HG03135 (cell line): ENCODE data around the gene MTSS2.

Experiments
- ATAC-seq: cut with Tn5 transposase; IDR thresholded peaks from one replicate; pipeline ENCODE4 v1.9.1; 2021; ENCODE audit warnings: mild to moderate bottlenecking, moderate library complexity; ENCODE audit not compliant: unreplicated experiment

MTSS2 gene

DNA sequence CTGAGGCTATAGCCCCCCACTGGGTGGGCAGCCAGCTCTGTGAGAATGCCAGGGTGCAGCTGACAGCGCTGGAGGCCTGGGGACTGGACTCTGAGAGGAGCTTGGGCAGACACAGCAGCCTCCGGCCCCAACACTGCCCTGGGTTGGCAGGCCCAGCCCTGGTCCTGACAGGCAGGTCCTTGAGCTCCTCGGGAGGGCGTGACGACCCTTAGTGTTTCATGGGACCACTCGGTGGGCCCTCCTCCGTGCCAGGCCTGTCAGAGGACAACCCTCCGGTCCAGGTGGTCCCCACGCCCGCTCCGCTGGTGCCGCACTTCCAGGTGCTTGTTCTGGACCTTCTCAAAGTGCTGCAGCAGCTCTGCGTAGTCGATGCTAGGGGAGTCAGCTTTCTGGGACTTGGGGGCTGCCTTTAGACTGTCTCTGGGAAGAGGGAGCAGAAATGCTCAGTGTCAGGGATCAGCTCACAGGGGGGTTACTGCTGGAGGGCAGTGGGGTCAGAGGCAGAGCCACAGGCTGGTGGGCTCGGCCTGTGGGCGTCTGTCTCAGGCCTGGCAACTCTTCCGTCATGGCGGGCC, 1.9 kb upstream of the MTSS2 start:
- ATAC-seq: no peak

DNA sequence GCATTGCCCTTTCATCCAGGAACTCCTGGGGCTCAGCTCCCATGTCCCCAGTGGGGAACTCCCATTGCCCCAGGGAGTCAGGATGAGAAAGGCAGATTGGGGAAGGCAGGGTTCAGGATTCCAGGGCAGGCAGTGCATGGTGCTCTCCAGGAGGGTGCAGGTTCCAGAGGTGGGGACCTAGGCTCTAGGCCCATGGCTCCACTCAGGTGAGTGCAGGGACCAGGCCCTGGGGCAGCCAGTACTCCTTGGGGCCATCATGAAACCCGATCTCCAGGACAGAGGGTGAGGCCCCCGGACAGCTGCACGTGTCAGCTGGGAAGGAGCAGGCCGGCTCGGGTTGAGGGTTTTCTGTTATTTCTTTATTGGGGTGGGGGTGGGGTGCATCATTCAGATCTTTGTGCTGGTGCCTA, 1.3 kb upstream of the MTSS2 start:
- ATAC-seq: no peak

DNA sequence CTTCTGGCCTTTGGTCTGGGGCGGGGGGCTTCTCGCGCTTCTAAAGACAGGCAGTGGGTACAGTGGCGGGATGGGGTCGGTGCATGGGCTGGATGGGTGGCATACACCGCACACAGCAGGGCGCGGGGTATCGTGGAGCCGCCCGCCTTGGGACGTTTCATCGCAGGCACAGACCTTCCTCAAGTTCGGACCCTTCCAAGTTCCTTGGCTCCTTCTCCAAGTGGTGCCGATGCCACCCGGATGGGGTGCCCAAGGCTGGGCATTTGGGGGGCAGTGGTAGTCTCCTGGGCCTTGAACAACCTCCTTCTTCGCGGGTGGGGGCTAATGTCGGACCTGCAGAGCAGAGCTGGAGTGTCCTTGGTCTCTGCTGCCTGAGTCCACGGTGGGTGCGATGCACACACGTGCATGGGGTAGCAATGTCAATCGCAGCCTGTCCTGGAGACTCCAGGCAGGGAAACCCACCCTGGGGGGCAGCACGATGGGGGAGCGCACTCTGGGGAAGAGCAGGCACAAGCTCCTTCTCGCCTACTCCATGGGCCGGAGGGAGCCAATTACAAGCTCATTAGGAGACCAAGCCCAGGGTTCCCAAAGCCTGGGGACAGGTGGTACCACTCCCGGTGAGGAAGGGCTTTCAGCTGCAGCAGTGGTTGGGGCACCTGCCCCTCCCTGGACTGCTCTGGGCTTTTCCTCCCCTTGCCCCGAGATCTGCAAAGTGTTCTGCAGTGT, 686 bp upstream of the MTSS2 start:
- ATAC-seq: no peak

DNA sequence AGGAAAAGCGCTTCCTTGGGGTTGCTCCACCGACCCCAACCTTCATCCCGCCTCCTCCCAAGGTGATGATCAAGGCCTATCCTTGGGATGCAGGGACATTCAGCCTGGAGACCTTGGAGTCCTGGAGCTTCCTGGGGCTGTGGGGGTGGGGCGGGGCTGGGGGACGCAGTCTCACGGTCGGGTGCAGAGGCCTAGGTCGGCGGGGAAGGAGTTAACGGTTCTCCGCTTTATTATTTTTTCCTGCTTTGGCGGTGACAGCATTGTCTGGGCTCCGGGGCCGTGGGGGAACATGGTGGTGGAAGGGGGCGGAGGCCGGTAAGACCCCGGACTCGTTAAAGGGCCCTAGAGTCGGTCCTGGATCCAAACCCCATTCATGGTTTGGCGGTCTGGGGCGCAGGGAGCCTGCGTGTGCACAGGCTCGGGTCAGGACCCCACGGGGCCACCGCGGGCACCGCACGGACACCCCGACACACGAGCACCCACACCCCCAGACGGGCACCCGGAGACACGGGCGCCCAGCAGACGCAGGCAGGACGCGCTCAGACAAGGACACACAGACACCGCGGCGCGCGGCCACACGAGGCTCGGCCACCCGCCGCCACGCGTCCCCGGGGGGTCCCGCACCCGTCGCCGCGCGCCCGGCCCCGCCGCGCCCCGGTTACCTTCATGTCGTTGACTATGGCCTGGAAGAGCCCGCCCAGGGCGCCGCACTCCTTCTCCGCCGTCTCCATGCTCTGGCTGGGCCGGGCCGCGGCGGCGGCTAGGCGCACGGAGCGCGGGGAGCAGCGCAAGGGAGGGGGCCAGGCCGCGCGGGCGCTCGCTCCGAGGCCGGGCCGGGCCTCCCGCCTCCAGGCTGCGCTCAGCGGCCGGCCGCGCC, 554 bp downstream of the MTSS2 start:
- ATAC-seq: no peak

DNA sequence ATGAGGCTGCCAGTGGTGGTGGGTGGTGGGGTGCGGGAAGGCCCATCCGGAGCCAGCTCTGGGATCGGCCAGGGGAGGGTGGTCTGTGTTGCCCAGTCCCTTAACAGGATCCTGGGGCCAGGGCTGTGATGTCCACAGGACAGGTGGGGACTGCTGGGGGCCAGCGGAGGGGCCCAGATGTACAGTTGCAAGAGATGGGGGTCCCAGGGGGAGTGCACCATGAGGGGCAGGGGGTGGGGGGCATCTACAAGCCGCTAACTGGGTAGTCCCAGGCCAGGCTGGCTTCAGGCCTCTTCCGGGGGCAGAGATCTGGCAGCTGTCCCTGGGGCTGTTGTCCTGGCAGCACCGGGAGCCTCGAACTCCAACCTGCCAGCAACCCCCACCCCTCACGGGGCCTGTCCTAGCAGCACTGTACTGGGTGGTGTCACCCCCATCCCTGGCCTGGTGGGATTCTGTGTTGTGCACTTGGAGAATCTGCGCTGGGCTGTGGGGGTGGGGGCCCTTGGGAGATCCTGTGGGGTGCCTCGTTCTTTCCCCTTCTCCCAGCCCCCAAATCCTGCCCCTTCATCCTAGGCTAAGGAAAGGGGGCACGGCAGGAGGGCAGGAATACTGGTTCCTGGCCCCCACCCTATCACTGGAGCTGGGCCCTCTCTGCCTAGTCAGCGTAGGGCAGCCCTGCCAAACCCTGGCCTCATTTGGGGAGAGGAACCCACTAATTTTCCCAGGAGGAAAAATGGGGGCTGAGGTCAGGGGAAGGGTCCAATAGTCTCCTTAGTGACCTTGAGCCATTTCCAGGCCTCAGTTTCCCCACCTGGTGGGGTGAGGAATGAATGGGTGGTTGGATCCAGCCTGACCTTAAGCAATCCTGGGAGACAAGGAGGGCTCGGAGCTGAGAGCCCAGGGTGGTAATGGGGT, 1.4 kb downstream of the MTSS2 start:
- ATAC-seq: no peak

DNA sequence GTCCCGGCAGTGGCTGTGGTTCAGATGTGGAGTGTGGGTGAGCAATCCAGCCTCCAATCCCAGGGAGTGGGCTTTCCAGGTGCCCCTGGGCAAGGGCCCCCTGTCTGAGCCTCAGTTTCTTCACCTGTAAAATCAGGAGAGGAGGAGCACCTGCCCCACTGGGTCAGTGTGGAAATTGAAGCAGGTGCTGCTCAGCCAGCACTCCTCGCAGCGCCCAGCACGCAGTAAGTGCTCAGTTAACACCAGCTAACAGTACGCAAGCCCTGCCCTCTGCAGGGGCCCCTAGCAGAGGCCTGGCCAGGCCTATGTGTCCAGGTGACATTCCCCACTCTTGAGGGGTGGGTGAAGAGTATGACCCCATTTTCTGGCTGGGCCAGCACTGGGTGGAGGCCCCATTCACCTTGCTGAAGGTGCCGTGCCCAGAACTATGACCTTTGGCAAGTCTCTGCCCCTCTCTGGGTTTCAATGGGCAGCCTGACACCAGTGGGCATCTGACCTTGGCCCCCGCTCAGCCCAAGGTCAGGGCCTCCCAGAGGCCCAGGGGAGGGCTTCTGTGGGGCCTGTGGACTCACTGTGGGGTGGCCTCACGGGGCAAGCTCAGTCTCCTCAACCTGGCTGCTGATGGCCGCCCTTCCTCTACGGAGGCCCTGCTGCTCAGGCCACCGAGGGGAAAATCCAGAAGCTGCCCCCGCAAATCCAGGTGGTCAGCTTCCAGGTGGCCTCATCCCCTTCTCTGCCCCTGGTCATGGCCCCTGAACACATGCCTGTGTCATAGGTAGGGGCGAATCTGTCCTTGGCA, 2.5 kb downstream of the MTSS2 start:
- no peak for ATAC-seq

DNA sequence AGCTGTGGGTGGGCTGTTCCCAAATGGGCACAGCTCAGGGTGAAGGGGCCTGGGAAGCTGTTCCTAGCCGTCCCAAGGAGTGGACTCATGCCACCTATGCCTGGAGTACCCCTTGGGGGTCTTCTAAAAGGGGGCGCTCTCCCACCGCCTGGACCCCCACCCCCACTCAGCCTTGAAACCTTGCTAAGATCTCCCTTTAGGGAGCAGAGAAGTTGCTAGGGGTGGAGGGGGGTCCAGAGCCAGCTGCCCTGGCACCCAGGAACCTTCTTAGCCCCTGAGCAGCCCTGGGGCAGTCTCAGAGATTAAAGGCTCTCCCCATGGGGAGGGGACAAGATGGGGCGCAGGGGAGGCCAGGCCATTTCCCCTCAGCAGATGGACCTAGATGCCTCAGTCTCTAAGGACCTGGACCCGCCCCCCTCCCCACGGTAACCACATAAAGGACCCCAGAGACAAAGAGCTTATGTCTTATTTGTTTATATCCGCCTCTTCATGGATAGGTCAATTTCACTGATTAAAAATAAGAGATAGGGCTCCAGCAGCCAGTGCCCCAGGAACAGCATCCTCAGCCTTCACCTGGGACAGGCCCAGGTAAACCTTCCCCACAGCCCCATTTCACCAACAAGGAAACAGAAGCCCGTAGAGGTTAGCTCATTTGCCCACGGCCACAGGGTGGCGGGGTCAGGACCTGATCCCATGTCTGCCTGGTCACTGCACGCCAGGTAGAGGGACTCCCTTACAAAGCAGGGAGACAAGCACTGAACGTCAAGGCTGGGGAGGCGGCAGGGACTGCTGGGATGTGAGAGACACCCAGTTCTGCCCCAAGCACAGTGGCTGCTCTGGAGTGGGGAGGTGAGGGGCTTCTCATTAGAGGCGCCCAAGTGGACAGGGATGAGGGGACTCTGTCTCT, 3.4 kb downstream of the MTSS2 start:
- ATAC-seq: no peak

DNA sequence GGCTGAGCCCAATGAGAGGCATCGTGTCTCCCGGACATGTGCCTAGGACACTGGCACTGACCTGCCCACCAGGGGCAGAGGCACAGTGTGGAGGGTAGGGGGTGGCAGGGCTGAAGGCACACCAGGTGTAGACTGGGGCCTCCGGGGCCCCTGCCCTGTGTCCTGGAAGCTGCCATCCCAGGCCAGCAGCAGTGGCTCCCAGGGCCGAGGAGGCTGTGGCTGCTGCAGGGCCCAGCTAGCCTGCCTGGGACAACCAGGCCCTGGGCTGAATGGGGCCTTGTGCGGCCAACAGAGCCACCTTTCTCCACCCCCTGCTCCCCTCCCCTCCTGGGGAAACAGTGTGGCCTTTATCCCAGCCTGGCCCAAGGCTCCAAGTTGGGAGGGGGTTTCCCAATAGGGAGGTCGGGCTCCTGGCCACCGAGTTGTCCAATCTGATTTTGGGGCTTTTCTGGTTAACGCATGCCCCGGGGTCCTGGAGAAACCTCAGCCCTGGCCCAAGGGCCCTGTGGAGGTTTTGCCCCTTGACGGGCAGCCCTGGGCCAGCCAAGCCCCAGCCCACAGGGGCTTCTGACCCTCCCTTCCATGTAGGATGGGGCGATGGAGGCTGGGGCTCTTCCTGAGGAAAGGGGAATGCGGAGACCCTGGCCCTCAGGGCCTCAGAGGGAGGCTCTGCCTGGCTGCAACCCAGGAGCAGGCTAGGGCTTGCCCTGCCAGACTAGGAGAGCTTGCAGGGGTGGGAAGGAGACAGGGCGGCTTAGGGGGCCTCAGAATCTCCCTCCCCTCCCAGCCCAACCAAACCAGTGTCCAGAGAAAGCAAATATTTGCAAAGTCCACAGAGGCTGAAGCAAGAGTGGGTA, 4.2 kb downstream of the MTSS2 start:
- no peak for ATAC-seq

DNA sequence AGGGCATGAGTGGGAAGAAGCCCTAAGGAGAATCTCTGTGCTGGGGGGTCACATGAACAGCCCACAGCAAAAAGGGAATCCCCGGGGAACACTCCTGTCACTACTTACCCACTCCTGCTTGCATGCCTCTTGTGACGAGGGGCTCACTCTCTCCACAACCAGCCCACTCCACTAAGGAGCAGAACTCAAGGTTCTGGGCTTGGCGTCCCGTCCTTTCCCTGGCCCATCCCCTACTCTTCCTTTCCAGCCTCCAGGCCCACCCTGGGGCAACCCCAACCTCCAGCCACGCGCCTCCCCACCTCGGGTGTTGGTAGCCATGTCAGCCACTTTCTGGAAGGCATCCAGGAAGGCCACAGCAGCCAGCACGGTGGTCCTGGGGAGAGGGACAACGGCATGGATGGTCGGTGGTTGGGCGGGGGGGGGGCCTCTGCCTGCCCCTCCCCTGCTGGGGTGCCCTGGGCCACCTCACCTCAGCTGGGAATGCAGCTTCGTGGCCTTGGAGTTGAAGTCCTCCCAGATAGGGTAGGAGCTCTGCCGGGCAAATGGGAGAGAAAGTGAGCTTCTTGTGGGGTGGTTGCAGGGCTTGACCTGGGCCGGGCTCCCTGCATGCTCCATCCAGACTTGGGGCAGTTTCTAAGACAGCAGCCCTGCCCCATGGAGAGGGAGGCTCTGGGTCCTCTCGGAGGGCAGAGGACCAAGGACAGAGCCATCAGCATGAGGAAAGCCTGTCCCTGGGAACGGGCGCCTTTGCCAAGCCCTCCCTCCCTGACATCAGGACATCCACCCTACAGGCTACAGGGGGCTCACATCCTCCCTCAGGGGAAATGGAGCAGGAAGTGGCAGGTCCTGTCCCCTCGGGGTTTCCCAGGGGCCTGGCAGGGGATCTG, 5.1 kb downstream of the MTSS2 start:
- ATAC-seq: no peak

DNA sequence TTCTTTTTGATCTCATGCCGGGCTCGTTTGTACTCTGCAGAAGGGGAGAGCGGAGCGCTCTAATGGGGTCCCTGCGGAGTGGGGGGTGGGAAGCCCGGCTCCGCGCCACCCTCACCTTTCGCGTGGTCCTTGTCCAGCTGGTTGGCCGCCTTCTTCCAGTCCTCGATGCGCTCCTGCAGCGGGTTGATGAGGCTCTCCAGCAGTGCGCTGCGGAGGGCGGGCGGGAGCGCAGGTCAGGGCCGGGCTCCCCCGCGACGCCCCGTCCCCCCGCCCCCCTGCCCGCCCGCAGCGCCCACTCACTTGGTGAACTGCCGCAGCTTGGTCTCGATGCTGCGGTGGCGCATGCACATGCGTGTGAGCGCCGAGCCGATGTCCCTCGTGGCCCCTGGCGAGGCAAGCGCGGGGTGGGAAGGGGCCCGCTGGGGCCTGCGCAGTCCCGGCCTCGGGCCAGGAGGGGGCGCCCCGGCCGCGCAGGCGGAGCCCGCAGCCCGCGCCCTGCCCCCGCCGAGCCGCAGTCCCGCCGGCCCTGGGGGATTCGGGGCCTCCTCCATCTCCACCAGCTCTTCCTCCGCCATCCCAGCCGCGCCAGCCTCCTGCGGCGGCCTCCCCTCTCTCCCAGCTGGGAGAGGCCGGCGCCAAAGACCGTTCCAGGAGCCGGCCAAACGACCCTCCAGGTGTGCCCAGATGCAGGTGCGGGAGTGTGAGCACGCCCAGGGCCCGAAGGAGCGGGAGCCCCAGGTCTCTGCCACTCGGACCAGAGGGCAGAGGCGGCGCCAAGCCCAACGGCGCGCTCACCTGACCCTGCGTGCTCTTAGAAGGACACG, 6.0 kb downstream of the MTSS2 start:
- ATAC-seq: no peak

DNA sequence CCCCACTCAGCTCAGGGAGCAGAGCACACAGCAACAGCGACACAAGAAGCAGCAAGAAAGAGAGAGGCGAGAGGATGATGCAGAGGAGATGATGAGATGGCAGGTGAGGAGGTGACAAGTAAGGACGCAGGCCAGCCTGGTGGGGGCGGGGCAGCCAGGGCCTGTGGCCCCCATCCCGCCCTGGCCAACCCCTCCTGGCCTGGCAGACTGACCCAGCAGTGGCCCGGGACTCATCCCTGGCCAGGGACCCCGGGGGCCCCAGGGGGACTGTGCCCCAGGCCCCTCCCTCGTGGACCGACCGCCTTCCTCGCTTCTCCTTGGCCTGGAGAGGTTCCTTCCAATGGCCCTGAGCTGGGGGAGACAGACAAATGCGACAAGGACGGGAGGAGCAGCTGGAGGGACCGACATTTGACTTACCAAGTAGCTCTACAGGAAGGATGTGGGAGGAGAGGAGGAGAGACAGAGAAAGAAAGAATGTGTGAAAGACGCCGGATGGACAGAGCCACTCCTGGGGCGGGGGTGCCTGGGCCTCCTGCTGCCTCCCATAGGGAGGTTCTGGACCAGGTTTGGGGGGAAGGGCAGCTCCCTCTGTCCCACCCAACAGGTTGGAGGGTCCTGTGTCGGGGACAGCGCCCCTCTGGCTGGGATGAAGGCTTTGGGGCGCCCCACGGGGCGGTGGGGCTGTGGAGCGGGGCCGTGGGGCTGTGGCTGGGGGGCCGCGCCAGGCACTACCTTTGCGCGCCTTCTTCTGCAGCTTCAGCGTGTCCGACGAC, 6.8 kb downstream of the MTSS2 start:
- no peak for ATAC-seq

DNA sequence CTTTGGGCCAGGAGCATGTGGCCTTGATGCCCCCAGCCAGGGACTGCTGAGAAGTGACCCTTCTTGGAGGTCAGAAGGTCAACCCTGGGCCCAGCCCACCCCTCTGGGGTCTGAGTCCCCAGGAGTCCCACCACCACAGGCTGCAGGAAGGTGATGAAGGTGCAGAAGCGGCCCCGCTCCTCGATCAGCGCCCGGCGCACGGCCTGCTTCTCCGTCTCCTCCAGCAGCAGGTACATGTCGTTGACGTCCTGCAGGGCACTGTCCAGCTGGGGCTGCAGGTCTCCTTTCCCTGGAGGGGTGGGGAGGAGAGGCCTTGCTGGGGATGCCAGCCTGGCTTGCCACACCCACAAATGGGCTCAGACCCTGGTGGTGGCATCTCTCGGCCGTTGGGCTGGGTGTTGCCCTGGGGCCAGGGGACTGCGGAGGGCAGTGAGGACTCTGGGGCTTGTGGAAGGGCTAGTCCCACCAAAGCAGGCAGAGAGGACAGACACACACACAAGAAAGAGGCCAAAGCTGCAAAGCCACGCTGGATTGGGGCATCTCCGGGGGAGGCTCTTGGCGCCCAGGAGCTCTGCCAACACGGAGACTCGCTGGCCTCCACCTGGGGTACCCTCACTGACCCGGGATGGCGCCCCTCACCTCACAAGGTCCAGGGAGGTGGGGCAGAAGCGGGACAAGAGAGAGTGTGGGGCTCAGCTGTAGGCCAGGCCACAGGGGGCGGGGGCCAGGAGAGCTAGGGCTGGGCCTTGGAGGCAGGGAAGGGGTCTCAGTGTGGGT, 7.5 kb downstream of the MTSS2 start:
- ATAC-seq: no peak

DNA sequence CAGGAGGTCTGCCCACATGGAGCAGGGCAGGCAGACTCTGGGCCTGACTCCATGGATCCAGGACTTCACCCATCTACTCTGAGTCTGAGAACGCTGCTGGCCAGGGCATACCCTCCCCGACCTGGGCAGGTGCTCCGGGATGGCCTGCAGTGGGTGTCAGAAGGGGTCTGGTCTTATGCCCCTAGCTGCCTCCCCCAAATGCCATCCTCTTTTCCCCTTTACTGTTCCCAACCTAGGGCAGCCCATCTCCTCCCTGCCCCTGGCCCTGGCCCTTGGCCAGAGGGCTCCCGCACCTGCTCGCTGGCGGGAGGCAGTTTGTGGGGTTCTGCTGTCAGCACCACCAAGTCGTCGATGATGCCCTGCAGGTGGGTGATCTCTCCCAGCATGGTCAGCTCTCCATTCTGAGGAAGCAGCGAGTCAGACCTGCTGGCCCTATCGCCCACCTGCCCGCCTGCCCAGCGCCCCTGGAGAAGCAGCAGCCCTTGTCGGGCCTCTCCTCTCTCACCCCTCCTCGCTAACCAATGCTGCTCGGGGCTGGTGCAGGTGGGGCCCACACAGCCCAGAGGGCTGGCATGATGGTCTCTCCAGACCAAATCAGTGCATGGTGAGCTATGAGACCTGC, 8.2 kb downstream of the MTSS2 start:
- ATAC-seq: no peak
